ENCODE data around the gene CDH23. TPM values are rescaled to one million over a fixed set of nuclear protein-coding genes. Genes with fewer than 3 reads are reported as not detected.

CDH23 gene
- total RNA-seq, 1 experiment from 2014 or later, result 7.8 TPM

GRCh38 chr10:71712572-71713134, 315.9 kb downstream of the CDH23 start:
- no peaks in the 10 kb centered on the region for H4K20me1 ChIP-seq (ENCODE audit: insufficient read depth)
- H3K9me2 ChIP-seq (ENCODE audit: insufficient read depth), result no peaks in the 10 kb centered on the region
- H3K4me2 ChIP-seq, result no peak overlapping the region
- no TSS peak for BruUV-seq (replicated peaks)
- ChIA-PET CTCF (interaction anchor here (0.6 to 1.3 kb wide), 2 partner anchors 15 to 262 kb away, joined by 3 read pairs; no protein-coding TSS in a partner anchor), POLR2A (ENCODE audit: unreplicated experiment) (no interaction called here)
- H2AFZ ChIP-seq, result no peak overlapping the region
- no peak for DNase-seq
- peaks cover 6% of the 10 kb centered on the region; the same call in 1 of the 2 replicates for H3F3A ChIP-seq (ENCODE audit: insufficient read depth, low read depth)
- peaks cover 20% of the 10 kb centered on the region for H3K4me1 ChIP-seq (replicated peaks; ENCODE audit: insufficient read depth)
- TF ChIP-seq EZH2 (IDR thresholded peaks at IDR 0.05; ENCODE audit: low read depth) (no peak), CTCF (conservative IDR thresholded peaks at IDR 0.05) (no peak)
- no peak overlapping the region for H3K4me3 ChIP-seq
- H3K79me2 ChIP-seq (ENCODE audit: low read depth), result no peaks in the 10 kb centered on the region
- no peaks in the 10 kb centered on the region for H3K36me3 ChIP-seq (ENCODE audit: low read depth)
- H3K27me3 ChIP-seq (ENCODE audit: insufficient read depth, low read depth), result no peaks in the 10 kb centered on the region
- no peaks in the 10 kb centered on the region for H3K9me3 ChIP-seq (ENCODE audit: insufficient read depth, low read depth)
- intact Hi-C loops (cut with micrococcal nuclease; ENCODE audit: unreplicated experiment), result loop anchor here (1.0 to 5.0 kb wide), 2 partner anchors 55 to 100 kb away; no protein-coding TSS in a partner anchor
- H3K27ac ChIP-seq, result no peak overlapping the region

DNA sequence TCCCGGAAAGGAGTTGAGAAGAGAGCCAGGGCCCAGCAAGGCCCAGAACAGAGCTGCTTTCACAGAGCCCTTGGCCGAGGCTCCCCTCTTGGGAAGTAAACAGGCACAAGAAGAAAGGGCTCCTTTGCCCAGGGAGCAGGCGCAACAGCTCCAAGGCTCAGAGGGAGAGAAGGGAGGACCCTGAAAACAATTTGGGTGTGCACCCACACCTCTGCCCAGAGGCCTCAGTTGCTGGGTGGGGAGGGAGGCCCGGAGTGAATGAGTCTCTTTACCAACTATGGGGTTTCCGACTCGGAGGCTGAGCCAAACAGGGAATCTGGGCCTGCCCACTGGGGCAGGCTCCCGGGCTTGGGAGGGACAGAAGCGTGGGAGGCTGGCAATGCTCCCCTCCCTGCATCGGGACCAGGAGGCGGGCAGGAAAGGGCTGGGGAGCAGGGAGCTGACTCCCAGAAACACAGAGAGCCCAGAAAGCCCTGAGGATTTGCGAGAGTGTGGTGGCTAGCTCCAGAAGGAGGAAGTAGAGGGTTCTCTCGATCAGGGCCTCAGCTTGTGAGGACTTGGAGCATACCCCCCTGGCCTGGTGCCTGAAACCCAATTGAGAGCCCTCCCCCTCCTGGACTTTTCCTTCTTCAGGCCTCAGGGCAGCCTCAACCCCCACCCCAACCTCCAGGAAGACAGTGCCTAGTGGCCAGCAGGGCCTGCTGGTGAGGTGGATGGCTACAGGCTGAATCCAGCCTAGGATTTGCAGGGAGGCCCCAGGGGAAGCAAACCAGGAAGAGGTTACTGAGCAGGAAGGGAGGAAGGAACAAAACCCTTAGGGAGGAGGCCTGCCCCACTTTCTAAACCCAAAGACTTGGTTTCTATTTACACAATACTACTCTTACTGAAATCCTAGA, 316.7 kb downstream of the CDH23 start:
- CTCF ChIA-PET, result interaction anchor here (0.6 to 1.3 kb wide), 4 partner anchors 16 to 335 kb away, joined by 3 read pairs; no protein-coding TSS in a partner anchor
- H3K4me2 ChIP-seq, result peak overlapping the region; percentile 39

More for the DNA sequence above, 316.7 kb downstream of the CDH23 start:
- POLR2A ChIA-PET (ENCODE audit: unreplicated experiment), result interaction anchor here (0.6 kb wide), 1 partner anchor 54 kb away, joined by 6 read pairs; no protein-coding TSS in a partner anchor
- peak; percentile 66 to 77 for DNase-seq
- H2AFZ ChIP-seq, result peak overlapping the region; percentile 5; the same call in 1 of the 2 replicates
- TF ChIP-seq EZH2 (IDR thresholded peaks at IDR 0.05; ENCODE audit: low read depth), result no peak
- TF ChIP-seq CTCF (conservative IDR thresholded peaks at IDR 0.05), result no peak; the same call in 1 of the 2 replicates
- intact Hi-C loops (cut with micrococcal nuclease; ENCODE audit: unreplicated experiment), result loop anchor here (1.0 to 5.0 kb wide), 2 partner anchors 54 to 99 kb away; no protein-coding TSS in a partner anchor
- H3K9me2 ChIP-seq (ENCODE audit: insufficient read depth), result no peaks in the 10 kb centered on the region
- no peaks in the 10 kb centered on the region for H4K20me1 ChIP-seq (ENCODE audit: insufficient read depth)
- H3K79me2 ChIP-seq (ENCODE audit: low read depth), result no peaks in the 10 kb centered on the region
- no peaks in the 10 kb centered on the region for H3K9me3 ChIP-seq (ENCODE audit: insufficient read depth, low read depth)
- TSS peak; percentile 78 for BruUV-seq (replicated peaks)
- no peaks in the 10 kb centered on the region for H3K36me3 ChIP-seq (ENCODE audit: low read depth)
- H3K27me3 ChIP-seq (ENCODE audit: insufficient read depth, low read depth), result no peaks in the 10 kb centered on the region
- H3K4me3 ChIP-seq, result no peak overlapping the region
- peak overlapping the region; percentile 50 for H3K27ac ChIP-seq
- peaks cover 20% of the 10 kb centered on the region for H3K4me1 ChIP-seq (replicated peaks; ENCODE audit: insufficient read depth)
- peaks cover 6% of the 10 kb centered on the region; the same call in 1 of the 2 replicates for H3F3A ChIP-seq (ENCODE audit: insufficient read depth, low read depth)
